ENCODE data around the gene LNX2. TPM values are rescaled to one million over a fixed set of nuclear protein-coding genes. Genes with fewer than 3 reads are reported as not detected.
A peak's percentile ranks its signal among the peaks of the same experiment; 100 is the strongest.

LNX2 gene
- total and polyA plus RNA-seq, 4 experiments from 2014 or later = 6.6 to 13.0 (median 9.3) TPM

- Mint-ChIP-seq H3K27ac (no peak overlapping the region), H3K4me3 (no peak overlapping the region), H3K36me3 (no peaks in the 10 kb centered on the region), H3K9me3 (peaks cover 0 to 4% (median 0%) of the 10 kb centered on the region in 8 donors), H3K27me3 (no peaks in the 10 kb centered on the region), H3K4me1 (peaks cover 17 to 30% (median 23%) of the 10 kb centered on the region in 4 donors)
- H3K4me1 ChIP-seq (ENCODE audit: insufficient read depth, low read length) = peaks cover 12% of the 10 kb centered on the region
- no peak for DNase-seq
- H3K9me3 ChIP-seq (ENCODE audit: control insufficient read depth in 1 of 2, low read length in 2 of 2) = no peaks in the 10 kb centered on the region
- no peak overlapping the region for H3K27ac ChIP-seq (ENCODE audit: low read depth, low read length)
- POLR2A ChIA-PET (ENCODE audit: partially characterized antibody) = no interaction called here
- H3K4me3 ChIP-seq (ENCODE audit: low read length in 2 of 2) = no peak overlapping the region
- intact Hi-C loops (cut with micrococcal nuclease) = no loop called here
- H3K36me3 ChIP-seq (ENCODE audit: insufficient read depth, low read length) = no peaks in the 10 kb centered on the region
- CTCF ChIA-PET (ENCODE audit: partially characterized antibody) = interaction anchor here (1.2 kb wide), 1 partner anchor 30 kb away, joined by 5 read pairs; no protein-coding TSS in a partner anchor
- H3K27me3 ChIP-seq (ENCODE audit: insufficient read depth, low read length) = no peaks in the 10 kb centered on the region
Observed at GRCh38 chr13:27588405-27588804, 31.9 kb downstream of the LNX2 start.

DNA sequence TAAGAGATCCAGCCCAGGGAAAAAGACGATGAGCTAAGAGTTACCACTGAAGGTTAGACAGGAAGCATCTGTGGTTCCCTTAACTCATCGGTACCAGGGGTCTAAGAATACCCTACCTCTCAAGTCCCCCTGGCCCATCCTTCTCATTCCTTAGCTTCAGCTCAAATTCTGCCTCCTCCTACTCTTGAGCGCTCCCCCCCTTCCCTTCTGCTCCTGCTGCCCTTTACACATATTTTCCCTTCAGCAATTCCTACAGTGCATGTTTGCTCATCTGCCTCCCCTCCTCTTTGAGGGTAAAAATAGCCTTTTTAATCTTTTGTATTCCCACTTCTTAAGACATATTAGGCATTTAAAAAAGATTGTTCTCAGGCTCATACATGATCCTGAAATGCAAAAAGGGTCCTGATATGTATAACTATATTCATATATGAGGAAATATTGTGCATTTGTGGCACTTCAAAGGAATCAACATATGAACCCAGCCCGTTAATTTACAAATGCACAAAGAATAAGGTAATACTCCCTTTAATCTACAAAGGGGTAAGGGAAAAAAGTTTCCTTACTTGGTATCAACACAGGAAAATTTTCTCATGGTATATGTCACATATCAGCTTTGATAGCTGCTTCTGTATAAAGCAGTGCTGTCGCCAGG, 33.1 kb downstream of the LNX2 start:
- ChIA-PET POLR2A (ENCODE audit: partially characterized antibody) (interaction anchor here (0.9 to 1.4 kb wide), 2 partner anchors 32 to 34 kb away, joined by 3 read pairs; partner anchors contain the start of gene LNX2), CTCF (ENCODE audit: partially characterized antibody) (interaction anchor here (1.0 to 1.2 kb wide), 2 partner anchors 39 to 243 kb away, joined by 3 read pairs; no protein-coding TSS in a partner anchor)
- Mint-ChIP-seq H3K27ac (peak overlapping the region in 3 of 7 donors; percentile 25 to 80 (median 73)), H3K27me3 (no peaks in the 10 kb centered on the region), H3K9me3 (peaks cover 0 to 4% (median 0%) of the 10 kb centered on the region in 8 donors), H3K4me1 (peaks cover 19 to 42% (median 30%) of the 10 kb centered on the region in 4 donors), H3K36me3 (no peaks in the 10 kb centered on the region), H3K4me3 (peak overlapping the region in 1 of 8 donors; percentile 16)
- H3K36me3 ChIP-seq (ENCODE audit: insufficient read depth, low read length) = no peaks in the 10 kb centered on the region
- H3K27me3 ChIP-seq (ENCODE audit: insufficient read depth, low read length) = no peaks in the 10 kb centered on the region
- H3K27ac ChIP-seq (ENCODE audit: low read depth, low read length) = no peak overlapping the region
- H3K4me3 ChIP-seq (ENCODE audit: low read length in 2 of 2) = no peak overlapping the region
- H3K9me3 ChIP-seq (ENCODE audit: control insufficient read depth in 1 of 2, low read length in 2 of 2) = no peaks in the 10 kb centered on the region
- intact Hi-C loops (cut with micrococcal nuclease) = no loop called here
- DNase-seq = no peak
- H3K4me1 ChIP-seq (ENCODE audit: insufficient read depth, low read length) = peaks cover 13% of the 10 kb centered on the region

GRCh38 chr13:27583645-27584044, 36.7 kb downstream of the LNX2 start:
- ChIA-PET POLR2A (ENCODE audit: partially characterized antibody) (interaction anchor here (1.9 kb wide), 1 partner anchor 37 kb away, joined by 7 read pairs; the partner anchor contains the start of gene LNX2), CTCF (ENCODE audit: partially characterized antibody) (no interaction called here)
- no peaks in the 10 kb centered on the region for H3K27me3 ChIP-seq (ENCODE audit: insufficient read depth, low read length)
- peaks cover under 1% of the 10 kb centered on the region for H3K36me3 ChIP-seq (ENCODE audit: insufficient read depth, low read length)
- no peaks in the 10 kb centered on the region for H3K9me3 ChIP-seq (ENCODE audit: control insufficient read depth in 1 of 2, low read length in 2 of 2)
- Mint-ChIP-seq H3K4me3 (peak overlapping the region in 6 of 8 donors; percentile 0 to 78 (median 46)), H3K36me3 (peaks cover 9 to 13% of the 10 kb centered on the region in 2 donors), H3K4me1 (peaks cover 24 to 43% (median 32%) of the 10 kb centered on the region in 4 donors), H3K27ac (peak overlapping the region in 4 of 7 donors; percentile 5 to 49 (median 24)), H3K27me3 (no peaks in the 10 kb centered on the region), H3K9me3 (peaks cover 0 to 4% (median 0%) of the 10 kb centered on the region in 8 donors)
- no peak overlapping the region for H3K27ac ChIP-seq (ENCODE audit: low read depth, low read length)
- H3K4me1 ChIP-seq (ENCODE audit: insufficient read depth, low read length) = peaks cover 13% of the 10 kb centered on the region
- no peak overlapping the region for H3K4me3 ChIP-seq (ENCODE audit: low read length in 2 of 2)
- DNase-seq = peak in 4 of 5 donors; percentile 8 to 14 (median 12)
- intact Hi-C loops (cut with micrococcal nuclease) = loop anchor here (5.0 kb wide), 1 partner anchor 39 kb away; the partner anchor contains the start of genes LNX2 and POLR1D

DNA sequence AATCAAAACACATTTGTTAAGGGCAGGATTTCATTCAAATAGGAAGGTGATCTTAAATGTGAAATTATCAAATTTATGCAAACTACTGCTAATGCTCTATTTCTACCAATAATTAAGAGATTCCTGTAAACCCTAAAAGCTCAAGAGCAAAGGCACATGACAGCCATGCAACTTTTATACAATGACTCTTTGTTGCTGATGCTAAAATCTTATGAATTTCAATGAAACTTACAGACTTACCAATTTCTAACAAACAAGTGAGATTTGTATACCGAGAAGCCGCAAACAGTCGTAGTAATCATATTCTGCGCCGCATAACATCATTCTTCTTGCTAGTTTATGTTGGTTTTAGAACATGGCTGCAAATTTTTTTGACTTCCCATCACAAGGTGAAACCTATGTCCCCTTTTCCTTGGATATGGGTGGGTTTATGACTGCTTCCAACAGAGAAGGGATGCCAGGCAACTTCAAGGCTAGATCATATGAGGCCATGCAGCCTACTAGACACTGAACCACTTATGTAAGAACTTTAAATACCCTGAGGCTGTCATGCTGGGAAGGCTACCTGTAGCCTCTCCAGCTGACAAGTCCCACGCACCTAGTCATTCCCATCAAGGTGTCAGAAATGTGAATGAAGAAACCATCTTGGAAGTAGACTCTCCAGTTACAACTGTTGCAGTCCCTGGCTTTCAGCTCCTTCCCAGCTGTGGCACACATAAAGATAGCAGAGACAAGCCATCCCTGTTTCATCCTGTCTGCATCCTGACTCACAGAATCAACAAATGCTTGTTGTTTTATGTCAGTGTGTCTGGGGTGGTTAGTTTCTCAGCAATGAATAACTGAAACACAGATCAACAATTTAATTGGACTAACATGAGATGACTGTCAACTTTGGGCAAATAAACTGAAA, 42.0 kb downstream of the LNX2 start:
- Mint-ChIP-seq H3K9me3 (no peaks in the 10 kb centered on the region), H3K36me3 (peaks cover 29 to 35% of the 10 kb centered on the region in 2 donors), H3K27ac (no peak overlapping the region), H3K4me3 (no peak overlapping the region), H3K27me3 (no peaks in the 10 kb centered on the region), H3K4me1 (peaks cover 8 to 25% (median 15%) of the 10 kb centered on the region in 4 donors)
- no peaks in the 10 kb centered on the region for H3K9me3 ChIP-seq (ENCODE audit: control insufficient read depth in 1 of 2, low read length in 2 of 2)
- H3K27ac ChIP-seq (ENCODE audit: low read depth, low read length) = no peak overlapping the region
- intact Hi-C loops (cut with micrococcal nuclease) = no loop called here
- H3K4me3 ChIP-seq (ENCODE audit: low read length in 2 of 2) = no peak overlapping the region
- peaks cover 6% of the 10 kb centered on the region for H3K36me3 ChIP-seq (ENCODE audit: insufficient read depth, low read length)
- H3K27me3 ChIP-seq (ENCODE audit: insufficient read depth, low read length) = no peaks in the 10 kb centered on the region
- no peak for DNase-seq
- H3K4me1 ChIP-seq (ENCODE audit: insufficient read depth, low read length) = peaks cover 1% of the 10 kb centered on the region
- CTCF ChIA-PET (ENCODE audit: partially characterized antibody) = interaction anchor here (1.1 kb wide), 1 partner anchor 43 kb away, joined by 3 read pairs; no protein-coding TSS in a partner anchor
- POLR2A ChIA-PET (ENCODE audit: partially characterized antibody) = no interaction called here

GRCh38 chr13:27574661-27575060, 45.7 kb downstream of the LNX2 start:
- Mint-ChIP-seq H3K27ac (no peak overlapping the region), H3K9me3 (no peaks in the 10 kb centered on the region), H3K4me1 (peaks cover 4 to 19% (median 9%) of the 10 kb centered on the region in 4 donors), H3K36me3 (peaks cover 26 to 30% of the 10 kb centered on the region in 2 donors), H3K4me3 (no peak overlapping the region), H3K27me3 (no peaks in the 10 kb centered on the region)
- no peak for DNase-seq
- intact Hi-C loops (cut with micrococcal nuclease) = no loop called here
- Histone ChIP-seq H3K36me3 (ENCODE audit: insufficient read depth, low read length) (peaks cover 6% of the 10 kb centered on the region), H3K27me3 (ENCODE audit: insufficient read depth, low read length) (no peaks in the 10 kb centered on the region), H3K4me3 (ENCODE audit: low read length in 2 of 2) (no peak overlapping the region), H3K9me3 (ENCODE audit: control insufficient read depth in 1 of 2, low read length in 2 of 2) (no peaks in the 10 kb centered on the region), H3K4me1 (ENCODE audit: insufficient read depth, low read length) (no peaks in the 10 kb centered on the region), H3K27ac (ENCODE audit: low read depth, low read length) (no peak overlapping the region)
- POLR2A ChIA-PET (ENCODE audit: partially characterized antibody) = no interaction called here
- CTCF ChIA-PET (ENCODE audit: partially characterized antibody) = no interaction called here

GRCh38 chr13:27573265-27573664, 47.1 kb downstream of the LNX2 start:
- CTCF ChIA-PET (ENCODE audit: partially characterized antibody) = interaction anchor here (0.6 to 1.9 kb wide), 6 partner anchors 9 to 642 kb away, joined by 3 to 8 read pairs (median 4); no protein-coding TSS in a partner anchor

More at GRCh38 chr13:27573265-27573664, 47.1 kb downstream of the LNX2 start:
- H3K9me3 Mint-ChIP-seq = no peaks in the 10 kb centered on the region
- no peak overlapping the region for H3K4me3 Mint-ChIP-seq
- peaks cover 4 to 15% (median 8%) of the 10 kb centered on the region in 4 donors for H3K4me1 Mint-ChIP-seq
- Histone ChIP-seq H3K27ac (ENCODE audit: low read depth, low read length) (no peak overlapping the region), H3K4me1 (ENCODE audit: insufficient read depth, low read length) (no peaks in the 10 kb centered on the region), H3K4me3 (ENCODE audit: low read length in 2 of 2) (no peak overlapping the region), H3K27me3 (ENCODE audit: insufficient read depth, low read length) (no peaks in the 10 kb centered on the region), H3K36me3 (ENCODE audit: insufficient read depth, low read length) (peaks cover 2% of the 10 kb centered on the region), H3K9me3 (ENCODE audit: control insufficient read depth in 1 of 2, low read length in 2 of 2) (no peaks in the 10 kb centered on the region)
- POLR2A ChIA-PET (ENCODE audit: partially characterized antibody) = interaction anchor here (1.0 kb wide), 1 partner anchor 47 kb away, joined by 3 read pairs; the partner anchor contains the start of gene LNX2
- no peak for DNase-seq
- no peak overlapping the region for H3K27ac Mint-ChIP-seq
- peaks cover 25% of the 10 kb centered on the region in 2 donors for H3K36me3 Mint-ChIP-seq
- intact Hi-C loops (cut with micrococcal nuclease) = no loop called here
- no peaks in the 10 kb centered on the region for H3K27me3 Mint-ChIP-seq

All from CD4-positive, alpha-beta memory T cell (primary cell).